A549 (cell line): Measurements from ENCODE around the gene ZNF862. TPM values are rescaled to one million over a fixed set of nuclear protein-coding genes. Genes with fewer than 3 reads are reported as not detected.

ENCODE experiments used
- ATAC-seq, 2 experiments: fragments of 200-7000 bp in 1 of 2; fragments of >200 bp in 1 of 2; cut with Nextera tagmentation in 1 of 2; cut with Tn5 transposase in 1 of 2; 3 replicates each; pipeline versions ENCODE4 v1.8.0 to v1.9.1; 2018 to 2020; ENCODE audit warnings: mild to moderate bottlenecking in 1 of 2, moderate library complexity in 1 of 2
- CTCF ChIA-PET: fragments of 300-600 bp; sonication (Branson Sonifier 250); formaldehyde crosslinking; extraction: SDS; loops from one replicate; lab custom pipeline; 2021; ENCODE audit warnings: antibody characterized with exemption, inconsistent platforms; lab: Yijun Ruan, JAX
- POLR2A ChIA-PET: fragments of 350-600 bp; formaldehyde crosslinking; extraction: SDS; loops from one replicate; lab custom pipeline; 2021; ENCODE audit warnings: antibody characterized with exemption, inconsistent platforms; lab: Yijun Ruan, JAX
- DNase-seq, 2 experiments: peaks; one replicate each; pipeline versions ENCODE4 v3.0.0 to v3.0.0-alpha.2; 2011 to 2016; ENCODE audit warnings: low read depth in 1 of 2, low spot score in 1 of 2
- FAIRE-seq: peaks from 2 replicates; lab custom pipeline; 2011; peaks lifted over from hg19 to GRCh38; lab: Jason Lieb, UNC
- H3K27ac ChIP-seq, 2 experiments: fragments of >200 bp; sonication (Bioruptor Twin); formaldehyde crosslinking; 3 replicates each; pipeline ENCODE4 v1.5.1; 2016 to 2017
- H3K4me1 ChIP-seq: fragments of >200 bp; sonication (Bioruptor Twin); formaldehyde crosslinking; 3 replicates; pipeline ENCODE4 v1.6.1; 2016
- H3K4me2 ChIP-seq: fragments of >200 bp; sonication (Bioruptor Twin); formaldehyde crosslinking; 3 replicates; pipeline ENCODE4 v1.6.1; 2016
- H3K4me3 ChIP-seq: fragments of >200 bp; sonication (Bioruptor Twin); formaldehyde crosslinking; 3 replicates; pipeline ENCODE4 v1.5.1; 2016
- H3K9me3 ChIP-seq: fragments of >200 bp; sonication (Bioruptor Twin); formaldehyde crosslinking; 3 replicates; pipeline ENCODE4 v1.6.1; 2016
- CBX2 ChIP-seq: fragments of 200-600 bp; sonication (generic); IDR thresholded peaks from 2 replicates; pipeline ENCODE4 v1.6.1; 2016; ENCODE audit warnings: low read depth, mild to moderate bottlenecking, borderline replicate concordance
- CBX8 ChIP-seq: fragments of 200-600 bp; sonication (generic); IDR thresholded peaks from 2 replicates; pipeline ENCODE4 v1.6.1; 2016
- ELK1 ChIP-seq: fragments of 150-350 bp; IDR thresholded peaks from 2 replicates; pipeline ENCODE4 v1.6.1; 2014; ENCODE audit warnings: low read depth, mild to moderate bottlenecking, low read length
- FOSB ChIP-seq: fragments of 250-450 bp; sonication (Bioruptor Pico); IDR thresholded peaks from 2 replicates; pipeline ENCODE4 v1.5.0; 2020; ENCODE audit warnings: mild to moderate bottlenecking, moderate library complexity
- HDAC2 ChIP-seq: fragments of 200-600 bp; sonication (generic); IDR thresholded peaks from 2 replicates; pipeline ENCODE4 v1.6.1; 2016
- JUNB ChIP-seq: fragments of >200 bp; sonication (Bioruptor Twin); formaldehyde crosslinking; IDR thresholded peaks from 2 replicates; pipeline ENCODE4 v1.6.1; 2016
- MAZ ChIP-seq: fragments of 150-350 bp; IDR thresholded peaks from 2 replicates; pipeline ENCODE4 v1.6.1; 2014; ENCODE audit warnings: antibody characterized with exemption, low read depth, low read length, borderline replicate concordance
- NFE2L2 ChIP-seq: fragments of 150-350 bp; conservative IDR thresholded peaks from 2 replicates; pipeline ENCODE4 v1.6.1; 2014; ENCODE audit warnings: low read length
- NPAS2 ChIP-seq: fragments of 250-450 bp; sonication (Bioruptor Pico); IDR thresholded peaks from 2 replicates; pipeline ENCODE4 v1.8.0; 2022; ENCODE audit warnings: mild to moderate bottlenecking, moderate library complexity, borderline replicate concordance
- NR3C1 ChIP-seq: fragments of >200 bp; sonication (Bioruptor Twin); formaldehyde crosslinking; IDR thresholded peaks from 3 replicates; pipeline ENCODE4 v1.6.1; 2017
- POLR2A ChIP-seq: IDR thresholded peaks from 2 replicates; pipeline ENCODE4 v1.6.1; 2012; ENCODE audit warnings: mild to moderate bottlenecking, low read length
- RAD21 ChIP-seq, 2 experiments: fragments of >200 bp in 1 of 2; sonication (Bioruptor Twin) in 1 of 2; formaldehyde crosslinking in 1 of 2; IDR thresholded peaks in 1 of 2; conservative IDR thresholded peaks in 1 of 2; 2 replicates in 1 of 2; 3 replicates in 1 of 2; pipeline ENCODE4 v1.6.1; 2012 to 2018; ENCODE audit warnings: inconsistent platforms in 1 of 2
- RARB ChIP-seq: fragments of 250-450 bp; sonication (Bioruptor Pico); IDR thresholded peaks from 2 replicates; pipeline ENCODE4 v1.8.0; 2021; ENCODE audit warnings: mild to moderate bottlenecking, moderate library complexity
- RNF2 ChIP-seq: fragments of 200-600 bp; sonication (generic); IDR thresholded peaks from 2 replicates; pipeline ENCODE4 v1.6.1; 2016; ENCODE audit warnings: low read depth, mild to moderate bottlenecking, antibody characterized with exemption, moderate library complexity, borderline replicate concordance
- SREBF2 ChIP-seq: fragments of 450-650 bp; IDR thresholded peaks from 2 replicates; pipeline ENCODE4 v1.6.1; 2014; ENCODE audit warnings: mild to moderate bottlenecking, moderate library complexity
- ZC3H11A ChIP-seq: fragments of 450-650 bp; IDR thresholded peaks from 2 replicates; pipeline ENCODE4 v1.6.1; 2014; ENCODE audit warnings: antibody characterized with exemption, mild to moderate bottlenecking
- WGBS: methylation state at CpG from one replicate; pipeline ENCODE4 v1.1.6; 2017; ENCODE audit errors: missing lambda C conversion rate; 5-methylcytosine and 5-hydroxymethylcytosine counted together
- polyA plus RNA-seq, 4 experiments: library from polyadenylated mRNA; depleted of rRNA in 3 of 4; stranded (reverse); fragments of >200 nt; fragmentation: RNase III in 1 of 4; extraction: RNeasy Plus Mini Kit Qiagen cat#74134 plus additional on column Dnase treatment in 1 of 4; gene quantifications; 2 replicates in 3 of 4; 3 replicates in 1 of 4; pipeline ENCODE4 v1.2.3, GENCODE V29; 2011 to 2017
- TF ChIP-seq, protein P1 (sequence below): fragments of 200-600 bp; sonication (generic); IDR thresholded peaks from 2 replicates; pipeline ENCODE4 v1.6.1; 2016; ENCODE audit warnings: antibody characterized with exemption, mild to moderate bottlenecking, moderate library complexity

ZNF862 gene
- polyA plus RNA-seq, 2 of the 4 experiments (the other 2 are of a cell fraction), result 3.9 to 8.0 TPM

GRCh38 chr7:149855361-149856305 is 17.5 kb downstream of the ZNF862 start:
- TF ChIP-seq POLR2A (no peak), SREBF2 (no peak), RARB (CRISPR knock-in tag) (no peak), HDAC2 (no peak), MAZ (no peak), CBX2 (no peak), FOSB (no peak), ELK1 (no peak)
- TF ChIP-seq, protein P1, sequence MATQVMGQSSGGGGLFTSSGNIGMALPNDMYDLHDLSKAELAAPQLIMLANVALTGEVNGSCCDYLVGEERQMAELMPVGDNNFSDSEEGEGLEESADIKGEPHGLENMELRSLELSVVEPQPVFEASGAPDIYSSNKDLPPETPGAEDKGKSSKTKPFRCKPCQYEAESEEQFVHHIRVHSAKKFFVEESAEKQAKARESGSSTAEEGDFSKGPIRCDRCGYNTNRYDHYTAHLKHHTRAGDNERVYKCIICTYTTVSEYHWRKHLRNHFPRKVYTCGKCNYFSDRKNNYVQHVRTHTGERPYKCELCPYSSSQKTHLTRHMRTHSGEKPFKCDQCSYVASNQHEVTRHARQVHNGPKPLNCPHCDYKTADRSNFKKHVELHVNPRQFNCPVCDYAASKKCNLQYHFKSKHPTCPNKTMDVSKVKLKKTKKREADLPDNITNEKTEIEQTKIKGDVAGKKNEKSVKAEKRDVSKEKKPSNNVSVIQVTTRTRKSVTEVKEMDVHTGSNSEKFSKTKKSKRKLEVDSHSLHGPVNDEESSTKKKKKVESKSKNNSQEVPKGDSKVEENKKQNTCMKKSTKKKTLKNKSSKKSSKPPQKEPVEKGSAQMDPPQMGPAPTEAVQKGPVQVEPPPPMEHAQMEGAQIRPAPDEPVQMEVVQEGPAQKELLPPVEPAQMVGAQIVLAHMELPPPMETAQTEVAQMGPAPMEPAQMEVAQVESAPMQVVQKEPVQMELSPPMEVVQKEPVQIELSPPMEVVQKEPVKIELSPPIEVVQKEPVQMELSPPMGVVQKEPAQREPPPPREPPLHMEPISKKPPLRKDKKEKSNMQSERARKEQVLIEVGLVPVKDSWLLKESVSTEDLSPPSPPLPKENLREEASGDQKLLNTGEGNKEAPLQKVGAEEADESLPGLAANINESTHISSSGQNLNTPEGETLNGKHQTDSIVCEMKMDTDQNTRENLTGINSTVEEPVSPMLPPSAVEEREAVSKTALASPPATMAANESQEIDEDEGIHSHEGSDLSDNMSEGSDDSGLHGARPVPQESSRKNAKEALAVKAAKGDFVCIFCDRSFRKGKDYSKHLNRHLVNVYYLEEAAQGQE, result no peak
- no peak for DNase-seq
- WGBS, result 79% methylated on average over 16 of the region's 16 CpGs
- Histone ChIP-seq H3K27ac (no peak overlapping the region), H3K4me2 (no peak overlapping the region), H3K4me1 (peaks cover 9% of the 10 kb centered on the region; the same call in 2 of the 3 replicates), H3K4me3 (no peak overlapping the region), H3K9me3 (no peaks in the 10 kb centered on the region)
- FAIRE-seq, result no peak
- POLR2A ChIA-PET, result no interaction called here
- ATAC-seq, result peak in 1 of 2 experiments; percentile 27; a peak in 2 of 6 replicates
- CTCF ChIA-PET, result interaction anchor here (0.8 kb wide), 1 partner anchor 27 kb away, joined by 3 read pairs; no protein-coding TSS in a partner anchor

- DNase-seq, result no peak
- WGBS, result 90% methylated on average over 8 of the region's 8 CpGs
- Histone ChIP-seq H3K4me2 (no peak overlapping the region), H3K4me3 (no peak overlapping the region), H3K9me3 (no peaks in the 10 kb centered on the region), H3K4me1 (peaks cover 9% of the 10 kb centered on the region; the same call in 2 of the 3 replicates), H3K27ac (no peak overlapping the region)
- CTCF ChIA-PET, result no interaction called here
- ATAC-seq, result no peak
- no peak for FAIRE-seq
- POLR2A ChIA-PET, result no interaction called here
- TF ChIP-seq NPAS2 (CRISPR knock-in tag), result no peak
- TF ChIP-seq, all 56 proteins: peak for 0
These were observed 18.4 kb downstream of the ZNF862 start for GRCh38 chr7:149856583-149856982.

- ChIA-PET CTCF (interaction anchor here (1.5 to 4.0 kb wide), 5 partner anchors 10 to 52 kb away, joined by 4 to 20 read pairs (median 5); no protein-coding TSS in a partner anchor), POLR2A (no interaction called here)
- no peak for FAIRE-seq
These were observed 21.2 kb downstream of the ZNF862 start for GRCh38 chr7:149859369-149859768.

DNA sequence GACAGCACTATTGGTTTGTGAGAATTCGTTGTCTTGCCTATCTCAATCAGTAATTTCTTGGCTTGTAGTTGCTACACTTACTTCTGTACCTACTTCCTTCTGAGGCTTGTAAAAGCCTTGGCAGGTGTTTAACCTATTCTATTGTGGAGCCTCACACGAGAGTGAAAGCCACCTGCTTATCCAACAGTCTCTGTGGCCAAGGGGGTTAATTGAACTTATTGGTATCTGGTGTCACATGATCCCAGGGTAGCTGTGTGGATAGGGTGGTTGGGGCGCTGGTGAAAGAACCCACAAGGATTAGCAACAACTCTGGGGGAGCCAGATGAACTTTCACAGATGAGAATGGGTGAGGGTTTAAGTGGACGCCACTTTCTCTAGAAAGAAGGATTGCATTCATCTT is 21.7 kb downstream of the ZNF862 start:
- H3K9me3 ChIP-seq, result no peaks in the 10 kb centered on the region
- no peak overlapping the region for H3K4me2 ChIP-seq
- no peak overlapping the region for H3K4me3 ChIP-seq
- DNase-seq, result no peak
- FAIRE-seq, result no peak
- WGBS, result 58% methylated on average over 4 of the region's 4 CpGs
- peaks cover 6% of the 10 kb centered on the region; the same call in 2 of the 3 replicates for H3K4me1 ChIP-seq
- CTCF ChIA-PET, result interaction anchor here (1.5 to 4.0 kb wide), 5 partner anchors 9 to 52 kb away, joined by 4 to 20 read pairs (median 5); no protein-coding TSS in a partner anchor
- ATAC-seq, result no peak
- H3K27ac ChIP-seq, result no peak overlapping the region
- POLR2A ChIA-PET, result no interaction called here
- TF ChIP-seq NR3C1 (no peak), ZC3H11A (no peak), RNF2 (no peak)

More at GRCh38 chr7:149859369-149859768, 21.2 kb downstream of the ZNF862 start:
- Histone ChIP-seq H3K4me1 (peaks cover 9% of the 10 kb centered on the region; the same call in 2 of the 3 replicates), H3K4me3 (no peak overlapping the region), H3K4me2 (no peak overlapping the region), H3K9me3 (no peaks in the 10 kb centered on the region), H3K27ac (no peak overlapping the region)
- TF ChIP-seq HDAC2 (no peak), CBX8 (no peak), JUNB (no peak), NFE2L2 (no peak), RAD21 (conservative IDR thresholded peaks at IDR 0.05 in 1 of 2, IDR thresholded peaks at IDR 0.05 in 1 of 2) (no peak)
- ATAC-seq (no peak), DNase-seq (no peak)
- 52% methylated on average over 6 of the region's 6 CpGs for WGBS
